Heart left ventricle (tissue), 16 donors: ENCODE data around the gene PNPLA1. TPM values are rescaled to one million over a fixed set of nuclear protein-coding genes. Genes with fewer than 3 reads are reported as not detected.
"Not testable (repeated sequence)": the region's sequence is repeated elsewhere in the genome, so short reads cannot be mapped to it uniquely, and the experiment has no call there.

ENCODE experiments used
- ATAC-seq, 4 donors: fragments of 200-7000 bp; cut with Tn5 transposase; one replicate each; pipeline ENCODE4 v1.9.1; 2020 to 2022; ENCODE audit warnings: moderate library complexity in 4 of 4, mild to moderate bottlenecking in 3 of 4, moderate number of reproducible peaks in 1 of 4
- DNase-seq, 5 donors: peaks; one replicate each; pipeline ENCODE4 v3.0.0-alpha.2; 2020
- H3K27ac ChIP-seq, 12 donors: fragments of 200-600 bp; sonication (generic) in 4 of 12; one replicate each; pipeline versions ENCODE4 v1.5.0 to v1.8.0; 2016 to 2022; ENCODE audit warnings: mild to moderate bottlenecking in 2 of 12
- H3K27me3 ChIP-seq, 9 donors: fragments of 200-600 bp; sonication (generic) in 2 of 9; one replicate each; pipeline versions ENCODE4 v1.5.1 to v1.8.0; 2016 to 2022; ENCODE audit warnings: mild to moderate bottlenecking in 3 of 9
- H3K36me3 ChIP-seq, 9 donors: fragments of 200-600 bp; sonication (generic) in 2 of 9; one replicate each; pipeline versions ENCODE4 v1.5.0 to v1.8.0; 2018 to 2022; ENCODE audit warnings: mild to moderate bottlenecking in 2 of 9
- H3K4me1 ChIP-seq, 12 donors: fragments of 200-600 bp; sonication (generic) in 4 of 12; one replicate each; pipeline versions ENCODE4 v1.5.0 to v1.8.0; 2016 to 2022; ENCODE audit warnings: mild to moderate bottlenecking in 3 of 12
- H3K4me3 ChIP-seq, 12 donors: fragments of 200-600 bp; sonication (generic) in 4 of 12; one replicate each; pipeline versions ENCODE4 v1.5.0 to v1.8.0; 2017 to 2022; ENCODE audit warnings: mild to moderate bottlenecking in 9 of 12, moderate library complexity in 4 of 12
- H3K9me3 ChIP-seq, 12 donors: fragments of 200-600 bp; sonication (generic) in 4 of 12; one replicate each; pipeline versions ENCODE4 v1.5.0 to v1.8.0; 2016 to 2022; ENCODE audit warnings: mild to moderate bottlenecking in 1 of 12
- POLR2A ChIP-seq, 2 donors: fragments of 450-650 bp; IDR thresholded peaks; one replicate each; pipeline ENCODE4 v1.6.1; 2017; ENCODE audit warnings: antibody characterized with exemption in 2 of 2, mild to moderate bottlenecking in 2 of 2, moderate library complexity in 2 of 2
- WGBS, 4 donors: extraction: QIAGEN DNeasy Blood & Tissue Kit in 2 of 4; methylation state at CpG; one replicate each; pipeline versions ENCODE4 v1.1.5 to v1.1.7; 2013 to 2018; 5-methylcytosine and 5-hydroxymethylcytosine counted together
- intact Hi-C, 10 donors: fragments of 100-400 bp; cut with DNase I; formaldehyde crosslinking; loops; one replicate each; pipeline versions ENCODE4 v1.11.1 to v1.14.2; 2022
- polyA plus RNA-seq, 2 donors: library from polyadenylated mRNA; stranded (reverse); fragments of 200-250 nt; gene quantifications; one replicate each; pipeline ENCODE4 v1.2.3, GENCODE V29; 2013
- total RNA-seq, 9 donors: library from RNA; depleted of rRNA in 2 of 9; stranded (reverse); fragments of >200 nt in 2 of 9; fragmentation: NEBNext Ultra II Directional in 3 of 9; extraction: Animal tissue kit (Norgen Biotek cat#: 25700) in 3 of 9; gene quantifications; one replicate each; pipeline versions ENCODE4 v1.1.0 to v1.2.4, GENCODE V29; 2016 to 2023
- TF ChIP-seq, protein P1 (sequence below), 12 donors: fragments of 200-600 bp; sonication (generic) in 4 of 12; IDR thresholded peaks; one replicate each; pipeline versions ENCODE4 v1.5.0 to v1.8.0; 2018 to 2022; ENCODE audit warnings: antibody characterized with exemption in 12 of 12, mild to moderate bottlenecking in 5 of 12
- donor health status: ischemic (EF 13 %, LVEDD 7.1; RV severe dilation, severe dysfunction).
- donor health status: healthy with polysubstance abuse.
- donor health status: DM: no; HTN: yes; CAD: no.
- donor health status: DM: no; HTN: no; CAD: no.
- donor health status: ischemic (EF 25% LVEDD 6.9; RV normal size, moderate dysfunction).
- donor health status: ischemic (EF 25% LVEDD 5.7; RV mildly dilated, moderate dysfunction).
- donor health status: healthy.
- donor health status: DM: yes; HTN: yes; CAD: no.
- donor health status: ischemic (EF 35%, LVEDD 5.7; RV mildly dilated, moderate dysfunction).
- donor health status: nonischemic (EF 11% LVEDD 7.7; RV severe dilation, severe dysfunction).
- donor health status: DM: yes; HTN: yes; CAD: no.
- donor health status: PGD.
- donor health status: ischemic (EF 29% LVEDD 5.4; RV normal size, mild dysfunction).
- donor health status: nonischemic (EF 23%, LVEDD 6.1; RV moderate dilation, normal function).

Gene PNPLA1
- total and polyA plus RNA-seq, 11 donors = 0.06 to 0.41 TPM; not detected in 9

DNA sequence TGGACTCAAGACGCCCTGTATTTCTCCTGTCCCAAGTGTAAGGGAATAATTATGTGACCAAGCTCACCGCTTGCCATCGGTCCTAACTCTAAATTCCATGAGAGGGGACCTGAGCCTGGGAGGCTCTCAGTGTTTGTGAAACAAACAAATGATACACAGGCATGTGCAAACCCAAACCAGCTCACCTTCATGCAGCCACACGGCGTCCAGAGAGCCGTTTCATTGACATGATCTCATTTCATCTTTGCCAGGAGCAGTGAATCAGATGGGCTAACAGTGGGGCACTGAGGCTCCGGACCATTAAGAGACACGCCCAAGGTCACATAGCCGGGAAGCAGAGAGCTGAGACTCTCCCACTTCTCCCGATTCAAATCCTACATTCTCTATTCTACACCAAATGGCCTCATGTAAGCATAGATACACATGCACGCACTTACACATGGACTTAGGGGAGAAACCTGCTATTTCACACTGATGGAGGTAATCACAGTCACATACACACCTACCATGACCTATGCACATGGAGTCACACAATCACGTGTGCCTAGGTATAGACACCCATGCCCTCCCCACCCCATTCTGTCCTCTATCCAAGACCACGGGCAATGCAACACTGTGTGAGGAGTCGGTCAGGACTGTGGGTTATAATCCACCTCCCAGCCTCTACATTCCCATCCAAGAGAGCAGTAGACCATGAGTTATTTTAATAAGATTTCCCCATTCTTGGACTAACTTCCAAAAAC, 65.8 kb downstream of the PNPLA1 start:
- no peak for TF ChIP-seq POLR2A (IDR thresholded peaks at IDR 0.05)
- TF ChIP-seq, protein P1, sequence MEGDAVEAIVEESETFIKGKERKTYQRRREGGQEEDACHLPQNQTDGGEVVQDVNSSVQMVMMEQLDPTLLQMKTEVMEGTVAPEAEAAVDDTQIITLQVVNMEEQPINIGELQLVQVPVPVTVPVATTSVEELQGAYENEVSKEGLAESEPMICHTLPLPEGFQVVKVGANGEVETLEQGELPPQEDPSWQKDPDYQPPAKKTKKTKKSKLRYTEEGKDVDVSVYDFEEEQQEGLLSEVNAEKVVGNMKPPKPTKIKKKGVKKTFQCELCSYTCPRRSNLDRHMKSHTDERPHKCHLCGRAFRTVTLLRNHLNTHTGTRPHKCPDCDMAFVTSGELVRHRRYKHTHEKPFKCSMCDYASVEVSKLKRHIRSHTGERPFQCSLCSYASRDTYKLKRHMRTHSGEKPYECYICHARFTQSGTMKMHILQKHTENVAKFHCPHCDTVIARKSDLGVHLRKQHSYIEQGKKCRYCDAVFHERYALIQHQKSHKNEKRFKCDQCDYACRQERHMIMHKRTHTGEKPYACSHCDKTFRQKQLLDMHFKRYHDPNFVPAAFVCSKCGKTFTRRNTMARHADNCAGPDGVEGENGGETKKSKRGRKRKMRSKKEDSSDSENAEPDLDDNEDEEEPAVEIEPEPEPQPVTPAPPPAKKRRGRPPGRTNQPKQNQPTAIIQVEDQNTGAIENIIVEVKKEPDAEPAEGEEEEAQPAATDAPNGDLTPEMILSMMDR (IDR thresholded peaks at IDR 0.05) = no peak
- ATAC-seq (no peak), DNase-seq (no peak)
- intact Hi-C loops = no loop called here
- Histone ChIP-seq H3K4me1 (peaks cover 0 to 21% (median 12%) of the 10 kb centered on the region in 12 donors), H3K9me3 (no peaks in the 10 kb centered on the region), H3K27me3 (peaks cover 0 to 38% (median 9%) of the 10 kb centered on the region in 9 donors), H3K27ac (peak overlapping the region in 1 of 12 donors; percentile 4), H3K36me3 (no peaks in the 10 kb centered on the region), H3K4me3 (no peak overlapping the region)
- WGBS, 4 donors = 89 to 94% (median 91%) methylated on average over 14 of the region's 14 CpGs

DNA sequence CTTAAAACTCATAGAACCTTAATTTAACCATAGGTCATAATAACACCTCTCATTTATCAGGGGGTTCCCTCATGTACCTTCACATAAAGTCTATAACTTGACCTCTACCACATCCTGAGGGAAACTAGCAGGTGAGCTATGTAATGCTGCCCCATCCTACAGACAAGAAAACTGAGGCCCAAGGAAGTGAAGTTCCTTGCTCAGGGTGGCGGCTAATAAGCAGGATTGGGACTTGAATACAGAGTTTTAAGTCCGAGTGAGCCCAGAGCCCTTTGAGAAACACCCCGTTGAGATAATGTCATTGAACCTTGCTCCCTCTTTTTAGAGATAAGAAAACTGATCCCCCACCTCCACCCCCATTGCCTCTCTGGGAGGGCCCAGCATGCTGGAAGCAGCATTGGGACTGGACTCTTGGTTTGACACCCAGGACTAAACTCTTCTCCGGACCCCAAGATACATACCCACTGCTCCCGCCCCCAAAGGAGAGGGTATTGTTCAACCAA, 66.4 kb downstream of the PNPLA1 start:
- H3K27ac ChIP-seq = no peak overlapping the region
- no peak for TF ChIP-seq POLR2A (IDR thresholded peaks at IDR 0.05)
- TF ChIP-seq, protein P1 (IDR thresholded peaks at IDR 0.05) = no peak
- H3K4me1 ChIP-seq = peaks cover 0 to 28% (median 17%) of the 10 kb centered on the region in 12 donors
- ATAC-seq = no peak
- intact Hi-C loops = no loop called here
- DNase-seq = no peak
- no peaks in the 10 kb centered on the region for H3K9me3 ChIP-seq
- H3K36me3 ChIP-seq = no peaks in the 10 kb centered on the region
- H3K27me3 ChIP-seq = peaks cover 0 to 35% (median 9%) of the 10 kb centered on the region in 9 donors
- H3K4me3 ChIP-seq = no peak overlapping the region
- 87 to 94% (median 89%) methylated on average over 5 of the region's 5 CpGs for WGBS, 4 donors

DNA sequence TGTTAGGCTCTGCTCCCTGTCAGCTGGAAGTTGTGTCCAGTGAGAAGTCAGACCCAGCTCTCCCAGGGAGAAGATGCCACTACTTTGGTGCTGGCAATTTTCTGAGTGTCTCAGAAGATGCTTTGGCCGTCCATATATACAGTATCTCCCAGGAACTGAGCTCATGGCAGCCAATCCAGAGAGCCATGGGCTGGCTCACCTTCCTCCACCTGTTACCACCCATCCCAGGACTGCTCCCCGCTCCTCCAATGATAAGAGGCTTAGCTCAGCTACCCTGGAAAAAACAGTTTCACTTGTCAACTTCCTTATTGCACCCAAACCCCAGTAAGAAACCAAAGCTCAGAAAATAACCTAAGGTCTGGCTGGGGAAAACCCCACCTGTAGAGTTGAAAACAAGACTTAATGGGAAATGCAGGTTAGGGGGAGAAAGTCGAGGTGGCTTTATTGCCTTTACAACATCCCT, 67.0 kb downstream of the PNPLA1 start, which contains the start of gene BNIP5:
Gene BNIP5 (minus strand): TSS at position 110 of the 463 bp plus-strand sequence. CDS start 6,198 bp downstream, outside the sequence.
- H3K9me3 ChIP-seq = no peaks in the 10 kb centered on the region
- H3K27me3 ChIP-seq = peaks cover 0 to 36% (median 9%) of the 10 kb centered on the region in 9 donors
- no peak within 1 kb of the TSS for H3K27ac ChIP-seq
- DNase-seq (no peak), ATAC-seq (no peak)
- intact Hi-C loops = no loop called here
- peaks cover 0 to 29% (median 17%) of the 10 kb centered on the region in 12 donors for H3K4me1 ChIP-seq
- H3K36me3 ChIP-seq = no peaks in the 10 kb centered on the region
- 73 to 87% (median 84%) methylated on average over 3 of the region's 3 CpGs for WGBS, 4 donors
- TF ChIP-seq, protein P1 (IDR thresholded peaks at IDR 0.05) = no peak
- no peak for TF ChIP-seq POLR2A (IDR thresholded peaks at IDR 0.05)
- H3K4me3 ChIP-seq = no peak within 1 kb of the TSS

DNA sequence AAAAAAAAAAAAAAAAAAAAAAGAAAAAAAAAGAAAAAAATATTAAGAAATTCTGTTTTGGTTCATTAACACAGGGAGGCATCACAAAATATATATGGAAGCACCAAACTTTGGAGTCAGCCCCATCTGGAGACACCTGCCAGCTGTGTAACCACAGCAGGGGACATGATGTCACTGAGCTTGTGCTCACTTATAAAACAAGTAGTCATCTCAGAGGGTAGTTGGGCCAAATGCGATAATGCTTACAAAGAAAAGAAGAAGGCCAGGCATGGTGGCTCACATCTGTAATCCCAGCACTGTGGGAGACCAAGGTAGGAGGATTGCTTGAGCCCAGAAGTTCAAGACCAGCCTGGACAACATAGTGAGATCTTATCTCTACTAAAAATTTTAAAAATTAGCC, 68.0 kb downstream of the PNPLA1 start:
- intact Hi-C loops = no loop called here

DNA sequence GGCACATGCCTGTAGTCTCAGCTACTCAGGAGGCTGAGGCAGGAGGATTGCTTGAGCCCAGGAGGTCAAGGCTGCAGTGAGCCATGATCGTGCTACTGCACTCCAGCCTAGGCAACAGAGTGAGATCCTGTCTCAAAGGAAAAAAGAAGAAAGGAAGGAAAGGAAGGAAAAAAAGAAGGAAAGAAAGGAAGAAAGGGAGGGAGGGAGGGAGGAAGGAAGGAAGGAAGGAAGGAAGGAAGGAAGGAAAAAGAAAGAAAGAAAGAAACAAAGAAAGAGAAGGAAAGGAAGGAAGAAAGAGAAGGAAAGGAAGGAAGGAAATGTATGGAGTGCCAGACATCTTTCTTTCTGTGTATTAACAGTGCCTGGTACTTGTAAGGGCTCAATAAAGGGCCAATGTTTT, 68.4 kb downstream of the PNPLA1 start:
- H3K4me3 ChIP-seq, H3K27ac ChIP-seq, ATAC-seq, H3K36me3 ChIP-seq, H3K9me3 ChIP-seq, DNase-seq, intact Hi-C loops: not testable (repeated sequence)
- H3K27me3 ChIP-seq = peaks cover 0 to 34% (median 10%) of the 10 kb centered on the region in 9 donors
- WGBS, 4 donors = 54 to 100% (median 90%) methylated on average over 1 of the region's 1 CpG
- H3K4me1 ChIP-seq = peaks cover 0 to 29% (median 17%) of the 10 kb centered on the region in 12 donors

More for the DNA sequence above, 68.0 kb downstream of the PNPLA1 start:
- Histone ChIP-seq H3K9me3 (no peaks in the 10 kb centered on the region), H3K4me1 (peaks cover 0 to 29% (median 17%) of the 10 kb centered on the region in 12 donors), H3K36me3 (no peaks in the 10 kb centered on the region), H3K27ac (no peak overlapping the region), H3K4me3 (no peak overlapping the region), H3K27me3 (peaks cover 0 to 34% (median 10%) of the 10 kb centered on the region in 9 donors)
- TF ChIP-seq, protein P1 (IDR thresholded peaks at IDR 0.05) = no peak
- TF ChIP-seq POLR2A (IDR thresholded peaks at IDR 0.05) = no peak
- DNase-seq (no peak), ATAC-seq (peak in 1 of 4 donors; percentile 16)
- 89 to 96% (median 91%) methylated on average over 1 of the region's 1 CpG for WGBS, 4 donors
